Astrocyte (in vitro differentiated cells and primary cell): Measurements from ENCODE around the gene NMNAT3. TPM values are rescaled to one million over a fixed set of nuclear protein-coding genes. Genes with fewer than 3 reads are reported as not detected.

Source experiments
- DNase-seq: peaks from one replicate; pipeline ENCODE4 v3.0.0-alpha.2; 2010; ENCODE audit warnings: low read depth
- FAIRE-seq: peaks from 2 replicates; lab custom pipeline; 2011; peaks lifted over from hg19 to GRCh38; lab: Jason Lieb, UNC
- H2AFZ ChIP-seq: 2 replicates; pipeline ENCODE4 v1.6.0; 2012; ENCODE audit warnings: low read depth, low read length, inconsistent platforms
- H3K27ac ChIP-seq: 2 replicates; pipeline ENCODE4 v1.5.1; 2011; ENCODE audit warnings: low read depth, low read length, inconsistent platforms
- H3K27me3 ChIP-seq: 2 replicates; pipeline ENCODE4 v1.6.0; 2011; ENCODE audit warnings: low read length, inconsistent platforms; ENCODE audit not compliant: insufficient read depth
- H3K36me3 ChIP-seq: 2 replicates; pipeline ENCODE4 v1.5.1; 2011; ENCODE audit warnings: low read length, inconsistent platforms; ENCODE audit not compliant: insufficient read depth
- H3K4me1 ChIP-seq: 2 replicates; pipeline ENCODE4 v1.5.1; 2011; ENCODE audit warnings: low read length, inconsistent platforms; ENCODE audit not compliant: insufficient read depth
- H3K4me2 ChIP-seq: 2 replicates; pipeline ENCODE4 v1.6.0; 2012; ENCODE audit warnings: low read length, inconsistent platforms
- H3K4me3 ChIP-seq: 2 replicates; pipeline ENCODE4 v1.5.1; 2011; ENCODE audit warnings: low read depth, mild to moderate bottlenecking, low read length, inconsistent platforms; ENCODE audit not compliant: insufficient read depth
- H3K79me2 ChIP-seq: 2 replicates; pipeline ENCODE4 v1.6.0; 2012; ENCODE audit warnings: mild to moderate bottlenecking, low read length, inconsistent platforms; ENCODE audit not compliant: insufficient read depth
- H3K9ac ChIP-seq: 2 replicates; pipeline ENCODE4 v1.6.0; 2012; ENCODE audit warnings: mild to moderate bottlenecking, low read length, inconsistent platforms
- H3K9me3 ChIP-seq: 2 replicates; pipeline ENCODE4 v1.5.1; 2012; ENCODE audit warnings: low read depth, mild to moderate bottlenecking, low read length, inconsistent platforms; ENCODE audit not compliant: insufficient read depth
- H4K20me1 ChIP-seq: 2 replicates; pipeline ENCODE4 v1.6.0; 2012; ENCODE audit warnings: low read length, inconsistent platforms; ENCODE audit not compliant: insufficient read depth
- H3K27ac Mint-ChIP-seq: one replicate; pipeline ENCODE4 v1.8.0; 2021; ENCODE audit warnings: mild to moderate bottlenecking, mixed read lengths; ENCODE audit not compliant: unreplicated experiment
- H3K27me3 Mint-ChIP-seq: one replicate; pipeline ENCODE4 v1.8.0; 2021; ENCODE audit warnings: low read depth, mixed read lengths; ENCODE audit not compliant: unreplicated experiment
- H3K36me3 Mint-ChIP-seq: one replicate; pipeline ENCODE4 v1.8.0; 2021; ENCODE audit warnings: low read depth, mixed read lengths; ENCODE audit not compliant: unreplicated experiment
- H3K4me1 Mint-ChIP-seq: one replicate; pipeline ENCODE4 v1.8.0; 2021; ENCODE audit warnings: low read depth, mixed read lengths; ENCODE audit not compliant: unreplicated experiment
- H3K4me3 Mint-ChIP-seq: one replicate; pipeline ENCODE4 v1.8.0; 2021; ENCODE audit warnings: mild to moderate bottlenecking, moderate library complexity, mixed read lengths; ENCODE audit not compliant: unreplicated experiment
- H3K9me3 Mint-ChIP-seq: one replicate; pipeline ENCODE4 v1.8.0; 2021; ENCODE audit warnings: mild to moderate bottlenecking, mixed read lengths; ENCODE audit not compliant: unreplicated experiment
- CTCF ChIP-seq: IDR thresholded peaks from 2 replicates; pipeline ENCODE4 v1.5.1; 2011; ENCODE audit warnings: low read depth, mild to moderate bottlenecking, inconsistent platforms, low read length, moderate library complexity; ENCODE audit not compliant: insufficient read depth
- EZH2 ChIP-seq: IDR thresholded peaks from 2 replicates; pipeline ENCODE4 v1.6.1; 2012; ENCODE audit warnings: mild to moderate bottlenecking, low read length, inconsistent platforms; ENCODE audit not compliant: insufficient read depth
- total RNA-seq: library from RNA; stranded (reverse); gene quantifications from 2 replicates; pipeline ENCODE4 v1.2.1, GENCODE V29; 2021

Gene NMNAT3
- total RNA-seq, 1 donor from 2014 or later: 1.3 TPM

- H3K27ac Mint-ChIP-seq: no peak overlapping the region
- H4K20me1 ChIP-seq: no peaks in the 10 kb centered on the region
- no peak overlapping the region for H3K9ac ChIP-seq
- no peak overlapping the region for H3K4me3 Mint-ChIP-seq
- no peak overlapping the region for H3K27ac ChIP-seq
- H3K4me1 ChIP-seq: no peaks in the 10 kb centered on the region
- no peaks in the 10 kb centered on the region for H3K79me2 ChIP-seq
- no peaks in the 10 kb centered on the region for H3K36me3 ChIP-seq
- peaks cover 12% of the 10 kb centered on the region for H3K36me3 Mint-ChIP-seq
- peaks cover 2% of the 10 kb centered on the region for H3K4me1 Mint-ChIP-seq
- peaks cover 3% of the 10 kb centered on the region for H3K27me3 Mint-ChIP-seq
- no peaks in the 10 kb centered on the region for H3K27me3 ChIP-seq
- no peak overlapping the region for H2AFZ ChIP-seq
- H3K9me3 Mint-ChIP-seq: peaks cover 32% of the 10 kb centered on the region
- H3K4me2 ChIP-seq: no peak overlapping the region
- FAIRE-seq: no peak
- DNase-seq: no peak
- TF ChIP-seq EZH2 (no peak), CTCF (no peak)
- H3K9me3 ChIP-seq: no peaks in the 10 kb centered on the region
- H3K4me3 ChIP-seq: no peak overlapping the region
Measured at GRCh38 chr3:139572847-139573672, 104.7 kb downstream of the NMNAT3 start.

- Histone ChIP-seq H3K9me3 (no peaks in the 10 kb centered on the region), H3K4me3 (no peak overlapping the region), H3K27me3 (no peaks in the 10 kb centered on the region), H3K9ac (no peak overlapping the region), H2AFZ (no peak overlapping the region), H3K36me3 (no peaks in the 10 kb centered on the region), H3K79me2 (no peaks in the 10 kb centered on the region), H3K4me2 (no peak overlapping the region), H4K20me1 (no peaks in the 10 kb centered on the region), H3K27ac (no peak overlapping the region), H3K4me1 (no peaks in the 10 kb centered on the region)
- TF ChIP-seq EZH2 (no peak), CTCF (no peak)
- peaks cover 12% of the 10 kb centered on the region for H3K36me3 Mint-ChIP-seq
- H3K9me3 Mint-ChIP-seq: peaks cover 32% of the 10 kb centered on the region
- H3K27me3 Mint-ChIP-seq: peaks cover 3% of the 10 kb centered on the region
- no peak for FAIRE-seq
- H3K27ac Mint-ChIP-seq: no peak overlapping the region
- H3K4me1 Mint-ChIP-seq: no peaks in the 10 kb centered on the region
- no peak for DNase-seq
- H3K4me3 Mint-ChIP-seq: no peak overlapping the region
Measured at GRCh38 chr3:139571711-139572110, 106.1 kb downstream of the NMNAT3 start.

DNA sequence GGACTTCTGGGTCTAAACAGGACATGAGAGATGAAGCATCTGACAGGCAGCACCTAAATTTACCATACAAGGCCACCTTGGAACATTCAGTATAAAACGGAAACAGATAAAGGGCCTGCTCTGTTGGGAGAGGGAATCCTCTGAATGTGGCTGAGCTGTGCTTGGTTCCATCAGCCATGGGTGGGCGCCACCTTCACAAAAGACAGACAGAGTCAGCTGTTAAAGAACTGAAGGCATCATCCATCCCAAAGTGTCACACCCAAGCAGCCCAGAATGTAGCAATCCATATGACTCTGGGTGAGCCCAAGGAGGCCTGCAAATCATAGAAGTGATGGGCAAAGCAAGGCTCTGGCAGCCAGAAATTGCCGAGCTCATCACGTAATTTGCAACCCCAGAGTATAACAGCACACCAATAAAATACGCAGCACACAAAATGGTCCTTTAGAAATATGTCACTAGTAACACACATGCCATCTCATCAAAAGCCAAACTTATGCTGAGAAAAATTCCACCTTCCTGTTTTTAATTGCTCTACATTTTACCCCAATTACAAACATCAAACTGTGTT, 113.4 kb downstream of the NMNAT3 start:
- Histone ChIP-seq H2AFZ (no peak overlapping the region), H3K4me1 (peaks cover 9% of the 10 kb centered on the region), H3K4me3 (no peak overlapping the region), H3K9me3 (no peaks in the 10 kb centered on the region), H3K36me3 (no peaks in the 10 kb centered on the region), H4K20me1 (no peaks in the 10 kb centered on the region), H3K4me2 (no peak overlapping the region), H3K9ac (no peak overlapping the region), H3K27me3 (no peaks in the 10 kb centered on the region), H3K27ac (no peak overlapping the region), H3K79me2 (no peaks in the 10 kb centered on the region)
- Mint-ChIP-seq H3K4me1 (peaks cover 3% of the 10 kb centered on the region), H3K4me3 (no peak overlapping the region), H3K9me3 (peaks cover 6% of the 10 kb centered on the region), H3K36me3 (no peaks in the 10 kb centered on the region), H3K27me3 (peaks cover 3% of the 10 kb centered on the region), H3K27ac (no peak overlapping the region)
- FAIRE-seq (no peak), DNase-seq (no peak)
- TF ChIP-seq CTCF: peak; percentile 20
- no peak for TF ChIP-seq EZH2
